HG03159 (cell line): Measurements from ENCODE around the gene CABP5.

Source experiments
- ATAC-seq: cut with Tn5 transposase; IDR thresholded peaks from one replicate; pipeline ENCODE4 v1.9.1; 2021; ENCODE audit warnings: mild to moderate bottlenecking, moderate library complexity; ENCODE audit not compliant: unreplicated experiment

Gene CABP5

GRCh38 chr19:48033604-48034003, 10.3 kb downstream of the CABP5 start:
- no peak for ATAC-seq

- no peak for ATAC-seq
Observed at GRCh38 chr19:48030073-48030472, 13.8 kb downstream of the CABP5 start.

GRCh38 chr19:48029431-48029830, 14.4 kb downstream of the CABP5 start:
- no peak for ATAC-seq

GRCh38 chr19:48025480-48025879, 18.4 kb downstream of the CABP5 start:
- no peak for ATAC-seq

GRCh38 chr19:48023518-48023917, 20.4 kb downstream of the CABP5 start:
- ATAC-seq: no peak

GRCh38 chr19:48023011-48023410, 20.9 kb downstream of the CABP5 start:
- no peak for ATAC-seq

- ATAC-seq: no peak
Observed at GRCh38 chr19:48020686-48021085, 23.2 kb downstream of the CABP5 start.

GRCh38 chr19:48010932-48011758, 32.7 kb downstream of the CABP5 start:
- no peak for ATAC-seq

GRCh38 chr19:48006762-48007161, 37.1 kb downstream of the CABP5 start:
- ATAC-seq: no peak

- no peak for ATAC-seq
Observed at GRCh38 chr19:48004236-48004635, 39.6 kb downstream of the CABP5 start.

- no peak for ATAC-seq
Observed at GRCh38 chr19:48000846-48001245, 43.0 kb downstream of the CABP5 start.

GRCh38 chr19:47998800-47999199, 45.1 kb downstream of the CABP5 start:
- ATAC-seq: no peak

GRCh38 chr19:47996230-47996727, 47.6 kb downstream of the CABP5 start:
- ATAC-seq: no peak

GRCh38 chr19:47994209-47994802, 49.6 kb downstream of the CABP5 start, which contains the start of gene ELSPBP1:
ELSPBP1 (plus strand) TSS chr19:47994632; CDS start chr19:48008668, 14,036 bp downstream.
- ATAC-seq: no peak

GRCh38 chr19:47992070-47992469, 51.8 kb downstream of the CABP5 start, which contains the start of gene BSPH1:
BSPH1 (minus strand) TSS chr19:47992170; CDS start chr19:47992081, 89 bp downstream.
- ATAC-seq: no peak

GRCh38 chr19:47991191-47991808, 52.6 kb downstream of the CABP5 start:
- no peak for ATAC-seq
